HepG2 (cell line): ENCODE data around the gene NRL. TPM values are rescaled to one million over a fixed set of nuclear protein-coding genes. Genes with fewer than 3 reads are reported as not detected.

Experiments
- CC2D1A ChIP-seq: sonication (generic); formaldehyde crosslinking; IDR thresholded peaks from 2 replicates; pipeline ENCODE4 v1.8.1; 2023; ENCODE audit warnings: mild to moderate bottlenecking, missing genetic modification reagents
- DR1 ChIP-seq: sonication (generic); formaldehyde crosslinking; IDR thresholded peaks from 2 replicates; pipeline ENCODE4 v1.8.0; 2021; ENCODE audit warnings: mild to moderate bottlenecking, missing genetic modification reagents, inconsistent platforms
- ESRRA ChIP-seq: sonication (generic); formaldehyde crosslinking; IDR thresholded peaks from 2 replicates; pipeline ENCODE4 v1.5.1; 2020; ENCODE audit warnings: mild to moderate bottlenecking, low read depth, missing genetic modification reagents
- GMEB1 ChIP-seq: sonication (generic); formaldehyde crosslinking; IDR thresholded peaks from 2 replicates; pipeline ENCODE4 v1.5.1; 2020; ENCODE audit warnings: missing genetic modification reagents, mild to moderate bottlenecking, borderline replicate concordance
- KLF11 ChIP-seq: IDR thresholded peaks from 2 replicates; pipeline ENCODE4 v1.6.1; 2016; ENCODE audit warnings: missing compliant biosample characterization
- RBAK ChIP-seq: sonication (generic); formaldehyde crosslinking; IDR thresholded peaks from 2 replicates; pipeline ENCODE4 v1.5.1; 2020; ENCODE audit warnings: mild to moderate bottlenecking, missing genetic modification reagents
- SKIL ChIP-seq: sonication (generic); formaldehyde crosslinking; IDR thresholded peaks from 2 replicates; pipeline ENCODE4 v1.8.0; 2022; ENCODE audit warnings: missing genetic modification reagents, mild to moderate bottlenecking, moderate library complexity, borderline replicate concordance
- ZFP41 ChIP-seq: sonication (generic); formaldehyde crosslinking; IDR thresholded peaks from 2 replicates; pipeline ENCODE4 v1.4.0; 2020; ENCODE audit warnings: mild to moderate bottlenecking, missing genetic modification reagents, borderline replicate concordance
- ZNF30 ChIP-seq: sonication (generic); formaldehyde crosslinking; IDR thresholded peaks from 2 replicates; pipeline ENCODE4 v1.5.0; 2020; ENCODE audit warnings: mild to moderate bottlenecking, missing genetic modification reagents
- ZNF333 ChIP-seq: sonication (generic); formaldehyde crosslinking; IDR thresholded peaks from 2 replicates; pipeline ENCODE4 v1.4.0; 2020; ENCODE audit warnings: mild to moderate bottlenecking, missing genetic modification reagents, borderline replicate concordance
- ZNF432 ChIP-seq: sonication (generic); formaldehyde crosslinking; IDR thresholded peaks from 2 replicates; pipeline ENCODE4 v1.5.0; 2020; ENCODE audit warnings: missing genetic modification reagents, mild to moderate bottlenecking, borderline replicate concordance
- ZNF605 ChIP-seq: sonication (generic); formaldehyde crosslinking; IDR thresholded peaks from 2 replicates; pipeline ENCODE4 v1.8.0; 2022; ENCODE audit warnings: mild to moderate bottlenecking, missing genetic modification reagents
- ZNF660 ChIP-seq: sonication (generic); formaldehyde crosslinking; IDR thresholded peaks from 2 replicates; pipeline ENCODE4 v1.5.1; 2020; ENCODE audit warnings: mild to moderate bottlenecking, low read depth, missing genetic modification reagents, borderline replicate concordance
- ZNF709 ChIP-seq: sonication (generic); formaldehyde crosslinking; IDR thresholded peaks from 2 replicates; pipeline ENCODE4 v1.5.0; 2020; ENCODE audit warnings: mild to moderate bottlenecking, missing genetic modification reagents
- ZNF710 ChIP-seq: sonication (generic); formaldehyde crosslinking; IDR thresholded peaks from 2 replicates; pipeline ENCODE4 v1.5.0; 2020; ENCODE audit warnings: mild to moderate bottlenecking, missing genetic modification reagents, borderline replicate concordance
- ZSCAN31 ChIP-seq: sonication (generic); formaldehyde crosslinking; IDR thresholded peaks from 2 replicates; pipeline ENCODE4 v1.5.0; 2020; ENCODE audit warnings: low read depth, mild to moderate bottlenecking, missing genetic modification reagents
- ZSCAN5A ChIP-seq: sonication (generic); formaldehyde crosslinking; IDR thresholded peaks from 2 replicates; pipeline ENCODE4 v1.8.0; 2022; ENCODE audit warnings: mild to moderate bottlenecking, missing genetic modification reagents, borderline replicate concordance
- polyA plus RNA-seq, 8 experiments: library from polyadenylated mRNA; depleted of rRNA in 3 of 8; stranded (reverse) in 7 of 8; unstranded in 1 of 8; fragments of >200 nt; fragmentation: Illumina TruSeq in 4 of 8; extraction: Trizol in 4 of 8; gene quantifications; 2 replicates each; pipeline versions ENCODE4 v1.2.1 to v1.2.3, GENCODE V29; 2011 to 2016; ENCODE audit warnings: low read depth in 4 of 8, missing spikeins in 1 of 8, mixed read lengths in 1 of 8; ENCODE audit not compliant: insufficient read depth in 1 of 8
- total RNA-seq, 5 experiments: library from RNA; depleted of rRNA; stranded (reverse); fragments of >200 nt; fragmentation: Illumina TruSeq; extraction: Trizol; gene quantifications; 2 replicates each; pipeline ENCODE4 v1.2.3, GENCODE V29; 2016; ENCODE audit warnings: low read depth in 1 of 5

The NRL gene
- total and polyA plus RNA-seq, 2 of the 13 experiments (the other 11 are each of a cell fraction or from before 2014, with no cell fraction given) = 2.5 to 4.7 TPM

DNA sequence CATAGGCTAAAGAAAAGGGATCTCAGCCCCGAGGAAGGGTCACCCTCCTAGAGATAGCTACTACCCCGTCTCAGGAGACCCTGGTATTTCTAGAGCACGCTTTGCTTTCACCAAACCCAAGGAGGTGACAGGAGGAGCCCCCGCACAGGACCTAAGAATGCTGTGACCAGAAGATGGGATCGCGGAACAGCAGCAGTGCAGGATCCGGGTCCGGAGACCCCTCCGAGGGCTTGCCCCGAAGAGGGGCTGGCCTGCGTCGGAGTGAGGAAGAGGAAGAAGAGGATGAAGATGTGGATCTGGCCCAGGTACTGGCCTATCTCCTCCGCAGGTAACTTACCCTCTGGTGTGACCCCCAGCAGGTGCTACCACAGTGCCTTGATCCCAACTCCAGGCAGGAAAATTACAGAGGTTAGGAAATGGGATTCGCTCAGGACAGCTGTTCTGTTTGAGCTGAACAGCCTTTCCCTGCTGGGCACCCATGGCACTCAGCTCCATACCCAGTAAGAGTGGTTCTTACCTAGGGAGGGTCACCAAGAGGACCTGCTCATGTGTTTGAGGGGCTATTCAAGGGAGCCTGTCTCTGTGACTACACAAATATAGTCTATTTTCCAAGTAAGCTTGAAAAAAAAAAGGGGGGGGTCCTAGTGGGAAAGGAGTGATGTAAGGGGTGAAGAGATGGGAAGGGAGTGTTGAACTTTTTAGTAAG lies 826 bp upstream of the NRL start (continued):
- TF ChIP-seq ESRRA (no peak), ZNF709 (CRISPR knock-in tag) (no peak), CC2D1A (CRISPR knock-in tag) (0 out of 2 replicates have a peak, but pooled peaks have one; percentile 81), DR1 (CRISPR knock-in tag) (no peak), KLF11 (no peak), SKIL (CRISPR knock-in tag) (no peak), GMEB1 (CRISPR knock-in tag) (no peak), ZNF30 (CRISPR knock-in tag) (no peak), ZNF432 (CRISPR knock-in tag) (no peak), RBAK (CRISPR knock-in tag) (peak; percentile 71; the same call in 1 of the 2 replicates), ZNF710 (CRISPR knock-in tag) (no peak), ZFP41 (CRISPR knock-in tag) (no peak), ZSCAN5A (CRISPR knock-in tag) (no peak; the same call in 1 of the 2 replicates), ZSCAN31 (no peak), ZNF333 (no peak; the same call in 1 of the 2 replicates), ZNF660 (CRISPR knock-in tag) (no peak; the same call in 1 of the 2 replicates), ZNF605 (no peak)
